Loucy (cell line): ENCODE data around the gene APOM.

Source experiments
- H2AFZ ChIP-seq: fragments of 200-600 bp; sonication (generic); 2 replicates; pipeline ENCODE4 v1.6.0; 2016; ENCODE audit warnings: antibody characterized with exemption, mild to moderate bottlenecking, low read length, moderate library complexity
- H3F3A ChIP-seq: fragments of 200-600 bp; 2 replicates; pipeline ENCODE4 v1.6.0; 2016; ENCODE audit warnings: antibody characterized with exemption, low read depth, mild to moderate bottlenecking
- H3K27me3 ChIP-seq: fragments of 200-600 bp; sonication (generic); 2 replicates; pipeline ENCODE4 v1.6.1; 2014; ENCODE audit warnings: low read length, mild to moderate bottlenecking; ENCODE audit not compliant: insufficient read depth, poor library complexity, severe bottlenecking
- H3K36me3 ChIP-seq: fragments of 200-600 bp; sonication (generic); 2 replicates; pipeline ENCODE4 v1.6.1; 2016; ENCODE audit warnings: low read length; ENCODE audit not compliant: insufficient read depth
- H3K4me1 ChIP-seq: fragments of 200-600 bp; sonication (generic); 2 replicates; pipeline ENCODE4 v1.5.1; 2014; ENCODE audit warnings: low read length, mild to moderate bottlenecking; ENCODE audit not compliant: insufficient read depth, poor library complexity, severe bottlenecking
- H3K4me2 ChIP-seq: fragments of 200-600 bp; sonication (generic); 2 replicates; pipeline ENCODE4 v1.6.0; 2014; ENCODE audit warnings: antibody characterized with exemption, low read length, low read depth, mild to moderate bottlenecking; ENCODE audit not compliant: poor library complexity, severe bottlenecking
- H3K4me3 ChIP-seq: fragments of 200-600 bp; sonication (generic); 2 replicates; pipeline ENCODE4 v1.5.1; 2014; ENCODE audit warnings: low read length, mild to moderate bottlenecking, mixed read lengths; ENCODE audit not compliant: poor library complexity, severe bottlenecking
- H3K79me2 ChIP-seq: fragments of 200-600 bp; sonication (generic); 2 replicates; pipeline ENCODE4 v1.6.1; 2014; ENCODE audit warnings: low read length; ENCODE audit not compliant: insufficient read depth
- H3K9ac ChIP-seq: fragments of 200-600 bp; sonication (generic); 2 replicates; pipeline ENCODE4 v1.6.0; 2014; ENCODE audit warnings: mild to moderate bottlenecking, low read depth, low read length, moderate library complexity; ENCODE audit not compliant: poor library complexity, severe bottlenecking
- H3K9me2 ChIP-seq: fragments of 200-600 bp; sonication (generic); replicated peaks from 2 replicates; pipeline ENCODE4 v1.6.1; 2016; ENCODE audit warnings: low read depth, low read length, mixed read lengths
- H3K9me3 ChIP-seq: fragments of 200-600 bp; sonication (generic); 2 replicates; pipeline ENCODE4 v1.6.1; 2014; ENCODE audit warnings: mild to moderate bottlenecking, antibody characterized with exemption, low read length, low read depth; ENCODE audit not compliant: insufficient read depth
- H4K20me1 ChIP-seq: fragments of 200-600 bp; sonication (generic); 2 replicates; pipeline ENCODE4 v1.6.0; 2014; ENCODE audit warnings: antibody characterized with exemption, low read length, mild to moderate bottlenecking; ENCODE audit not compliant: insufficient read depth, poor library complexity, severe bottlenecking
- CTCF ChIP-seq: fragments of 200-600 bp; sonication (generic); conservative IDR thresholded peaks from 2 replicates; pipeline ENCODE4 v1.5.1; 2014; ENCODE audit warnings: mild to moderate bottlenecking, antibody characterized with exemption, low read length
- EZH2phosphoT487 ChIP-seq: fragments of 200-600 bp; IDR thresholded peaks from 2 replicates; pipeline ENCODE4 v1.6.1; 2018; ENCODE audit warnings: antibody characterized with exemption, mild to moderate bottlenecking, moderate library complexity, borderline replicate concordance

Gene APOM

GRCh38 chr6:31693535-31693934, 37.8 kb downstream of the APOM start:
- Histone ChIP-seq H2AFZ (no peak overlapping the region), H3K4me1 (peaks cover 7% of the 10 kb centered on the region), H3K9ac (no peak overlapping the region), H3K4me3 (no peak overlapping the region), H3F3A (no peaks in the 10 kb centered on the region), H3K27me3 (no peaks in the 10 kb centered on the region), H3K79me2 (0 out of 2 replicates have a peak, but pooled peaks cover 8% of the 10 kb centered on the region), H3K9me3 (no peaks in the 10 kb centered on the region), H3K36me3 (peaks cover 71% of the 10 kb centered on the region; the same call in 1 of the 2 replicates), H3K4me2 (no peak overlapping the region), H4K20me1 (no peaks in the 10 kb centered on the region), H3K9me2 (no peaks in the 10 kb centered on the region)
- TF ChIP-seq CTCF: no peak
- TF ChIP-seq EZH2phosphoT487: no peak

GRCh38 chr6:31697555-31697954, 41.9 kb downstream of the APOM start:
- peaks cover 24% of the 10 kb centered on the region for H3K4me1 ChIP-seq
- no peaks in the 10 kb centered on the region for H3K9me3 ChIP-seq
- H3K36me3 ChIP-seq: peaks cover 33% of the 10 kb centered on the region; the same call in 1 of the 2 replicates
- no peak overlapping the region for H2AFZ ChIP-seq
- no peaks in the 10 kb centered on the region for H3K27me3 ChIP-seq
- H3K79me2 ChIP-seq: peaks cover 44% of the 10 kb centered on the region
- TF ChIP-seq EZH2phosphoT487 (no peak), CTCF (no peak)
- peak overlapping the region; percentile 29 for H3K9ac ChIP-seq
- peaks cover 15% of the 10 kb centered on the region for H4K20me1 ChIP-seq
- no peak overlapping the region for H3K4me3 ChIP-seq
- no peaks in the 10 kb centered on the region for H3K9me2 ChIP-seq
- H3K4me2 ChIP-seq: peak overlapping the region; percentile 10
- H3F3A ChIP-seq: no peaks in the 10 kb centered on the region

GRCh38 chr6:31700740-31701401, 45.2 kb downstream of the APOM start:
- H3K9me2 ChIP-seq: no peaks in the 10 kb centered on the region
- peaks cover 46% of the 10 kb centered on the region for H3K79me2 ChIP-seq
- H3K27me3 ChIP-seq: no peaks in the 10 kb centered on the region
- no peak for TF ChIP-seq EZH2phosphoT487
- TF ChIP-seq CTCF: no peak
- H3K9me3 ChIP-seq: no peaks in the 10 kb centered on the region
- H3K4me2 ChIP-seq: peak overlapping the region; percentile 88
- H2AFZ ChIP-seq: no peak overlapping the region
- peaks cover 5% of the 10 kb centered on the region; the same call in 1 of the 2 replicates for H3K36me3 ChIP-seq
- H4K20me1 ChIP-seq: peaks cover 15% of the 10 kb centered on the region
- H3K4me3 ChIP-seq: peak overlapping the region; percentile 88
- H3F3A ChIP-seq: no peaks in the 10 kb centered on the region
- peak overlapping the region; percentile 88 for H3K9ac ChIP-seq
- peaks cover 24% of the 10 kb centered on the region for H3K4me1 ChIP-seq
